Measurements from ENCODE around the gene DOK4.

DNA sequence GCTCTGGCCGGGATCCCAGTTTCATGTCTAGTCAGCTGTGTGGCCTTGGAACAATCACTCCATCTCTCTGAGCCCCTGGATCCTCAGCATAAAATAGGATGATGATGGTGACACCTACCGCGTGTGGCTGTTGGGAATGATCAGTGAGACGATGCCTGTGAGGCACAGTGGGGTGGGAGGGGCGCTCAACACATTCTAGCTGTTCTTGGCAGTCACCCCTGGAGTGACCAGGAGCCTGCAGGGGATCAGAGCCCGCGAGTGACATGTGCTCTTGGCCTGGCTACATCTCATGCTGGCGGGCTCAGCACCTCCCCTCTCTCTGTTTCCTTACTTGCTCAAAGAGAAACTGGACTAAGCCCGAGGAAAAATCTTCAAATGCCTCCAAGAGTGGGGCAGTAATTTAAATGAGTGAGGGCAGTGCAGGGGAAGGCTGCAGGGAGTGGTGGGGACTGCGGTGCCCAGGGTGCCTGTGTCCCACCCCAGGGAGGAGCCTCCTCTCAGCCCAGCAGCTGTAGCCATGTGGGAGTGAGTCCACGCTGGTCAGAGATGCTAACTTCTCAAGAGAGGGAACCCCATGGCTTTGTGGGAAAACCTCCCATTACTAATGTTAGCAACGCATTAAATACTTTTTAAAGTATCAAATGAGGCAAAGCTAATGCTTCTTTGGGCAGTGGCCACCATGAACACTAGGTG lies 23.1 kb upstream of the DOK4 start:
- TF ChIP-seq POLR2A (IDR thresholded peaks at IDR 0.05; ENCODE audit: low read depth, low read length) (no peak), JUN (IDR thresholded peaks at IDR 0.05; ENCODE audit: borderline replicate concordance, insufficient read depth, insufficient read length, low read depth) (no peak), GATA2 (IDR thresholded peaks at IDR 0.05; ENCODE audit: insufficient read depth, insufficient read length, low read depth, low read length) (no peak)
- TF ChIP-seq, protein P1, sequence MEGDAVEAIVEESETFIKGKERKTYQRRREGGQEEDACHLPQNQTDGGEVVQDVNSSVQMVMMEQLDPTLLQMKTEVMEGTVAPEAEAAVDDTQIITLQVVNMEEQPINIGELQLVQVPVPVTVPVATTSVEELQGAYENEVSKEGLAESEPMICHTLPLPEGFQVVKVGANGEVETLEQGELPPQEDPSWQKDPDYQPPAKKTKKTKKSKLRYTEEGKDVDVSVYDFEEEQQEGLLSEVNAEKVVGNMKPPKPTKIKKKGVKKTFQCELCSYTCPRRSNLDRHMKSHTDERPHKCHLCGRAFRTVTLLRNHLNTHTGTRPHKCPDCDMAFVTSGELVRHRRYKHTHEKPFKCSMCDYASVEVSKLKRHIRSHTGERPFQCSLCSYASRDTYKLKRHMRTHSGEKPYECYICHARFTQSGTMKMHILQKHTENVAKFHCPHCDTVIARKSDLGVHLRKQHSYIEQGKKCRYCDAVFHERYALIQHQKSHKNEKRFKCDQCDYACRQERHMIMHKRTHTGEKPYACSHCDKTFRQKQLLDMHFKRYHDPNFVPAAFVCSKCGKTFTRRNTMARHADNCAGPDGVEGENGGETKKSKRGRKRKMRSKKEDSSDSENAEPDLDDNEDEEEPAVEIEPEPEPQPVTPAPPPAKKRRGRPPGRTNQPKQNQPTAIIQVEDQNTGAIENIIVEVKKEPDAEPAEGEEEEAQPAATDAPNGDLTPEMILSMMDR (IDR thresholded peaks at IDR 0.05; ENCODE audit: extremely low read depth in 1 of 2, insufficient read depth in 1 of 2, low read depth in 1 of 2, low read length in 2 of 2), result no peak
- TF ChIP-seq, protein P2, sequence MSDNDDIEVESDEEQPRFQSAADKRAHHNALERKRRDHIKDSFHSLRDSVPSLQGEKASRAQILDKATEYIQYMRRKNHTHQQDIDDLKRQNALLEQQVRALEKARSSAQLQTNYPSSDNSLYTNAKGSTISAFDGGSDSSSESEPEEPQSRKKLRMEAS (IDR thresholded peaks at IDR 0.05; ENCODE audit: insufficient read depth, insufficient read length), result no peak

Measured in endothelial cell of umbilical vein (primary cell).